HG02588 (cell line): ENCODE measurements around the gene TNFAIP1.

Experiments
- ATAC-seq: cut with Tn5 transposase; IDR thresholded peaks from one replicate; pipeline ENCODE4 v1.9.1; 2021; ENCODE audit warnings: mild to moderate bottlenecking, moderate library complexity; ENCODE audit not compliant: unreplicated experiment

Gene TNFAIP1

GRCh38 chr17:28370744-28371103, 35.2 kb downstream of the TNFAIP1 start:
- ATAC-seq, result no peak

- peak; percentile 59 for ATAC-seq
Measured at GRCh38 chr17:28371245-28372202, 36.0 kb downstream of the TNFAIP1 start, which contains the start of gene SARM1. Gene SARM1 (plus strand): TSS chr17:28371694. CDS start chr17:28372033, 339 bp downstream.

DNA sequence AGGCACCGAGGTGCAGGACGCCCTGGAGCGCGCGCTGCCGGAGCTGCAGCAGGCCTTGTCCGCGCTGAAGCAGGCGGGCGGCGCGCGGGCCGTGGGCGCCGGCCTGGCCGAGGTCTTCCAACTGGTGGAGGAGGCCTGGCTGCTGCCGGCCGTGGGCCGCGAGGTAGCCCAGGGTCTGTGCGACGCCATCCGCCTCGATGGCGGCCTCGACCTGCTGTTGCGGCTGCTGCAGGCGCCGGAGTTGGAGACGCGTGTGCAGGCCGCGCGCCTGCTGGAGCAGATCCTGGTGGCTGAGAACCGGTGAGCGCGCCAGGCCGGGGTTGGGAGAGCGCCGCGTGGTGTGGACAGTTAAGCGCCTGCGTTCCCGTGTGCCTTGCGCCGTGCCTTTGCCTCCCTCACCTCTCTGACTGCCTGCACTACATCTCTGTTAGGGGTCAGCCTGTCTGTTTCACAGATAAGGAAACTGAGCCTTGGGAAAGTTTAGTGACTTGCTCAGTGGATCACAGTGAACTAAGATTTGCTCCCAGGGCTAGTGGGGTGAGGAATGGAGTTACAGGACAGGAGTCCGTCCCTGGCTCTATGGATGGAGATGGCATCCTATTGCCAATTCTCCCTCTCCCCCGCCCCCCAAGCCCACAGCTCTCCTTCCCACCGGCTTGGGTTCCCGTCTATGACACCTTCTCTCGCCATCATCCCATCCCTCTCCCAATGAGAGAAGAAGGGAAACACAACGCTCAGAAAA, 36.8 kb downstream of the TNFAIP1 start:
- peak; percentile 20 for ATAC-seq

DNA sequence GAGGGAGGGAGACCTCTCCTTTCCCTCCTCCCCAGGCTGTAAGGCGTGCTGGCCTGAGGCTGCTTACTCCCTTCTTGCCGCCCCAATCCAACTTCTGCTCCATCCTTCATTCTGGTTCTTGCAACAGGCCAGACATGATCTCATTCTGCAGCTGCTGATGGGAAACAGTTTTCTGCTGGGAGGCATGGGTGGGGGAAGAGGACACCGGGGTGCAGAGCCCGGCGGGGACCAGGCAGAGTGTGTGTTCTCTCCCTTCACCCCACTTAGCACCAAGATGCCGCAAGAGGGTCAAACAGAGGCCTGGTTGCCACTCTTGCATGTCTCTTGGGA, 37.3 kb downstream of the TNFAIP1 start:
- no peak for ATAC-seq

- ATAC-seq, result no peak
Measured at GRCh38 chr17:28379814-28380801, 44.5 kb downstream of the TNFAIP1 start.

GRCh38 chr17:28381141-28381825, 45.7 kb downstream of the TNFAIP1 start:
- no peak for ATAC-seq

GRCh38 chr17:28384281-28385036, 48.9 kb downstream of the TNFAIP1 start:
- ATAC-seq, result peak; percentile 59

DNA sequence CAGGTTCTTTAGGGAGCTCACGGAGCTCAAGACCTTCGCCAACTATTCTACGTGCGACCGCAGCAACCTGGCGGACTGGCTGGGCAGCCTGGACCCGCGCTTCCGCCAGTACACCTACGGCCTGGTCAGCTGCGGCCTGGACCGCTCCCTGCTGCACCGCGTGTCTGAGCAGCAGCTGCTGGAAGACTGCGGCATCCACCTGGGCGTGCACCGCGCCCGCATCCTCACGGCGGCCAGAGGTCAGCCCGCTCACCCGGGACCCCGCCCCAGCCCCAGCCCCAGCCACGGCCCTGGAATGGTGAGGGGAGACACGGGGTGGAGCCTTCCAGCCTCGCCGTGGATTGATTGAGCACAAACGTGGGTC, 49.5 kb downstream of the TNFAIP1 start:
- ATAC-seq, result peak; percentile 12

- ATAC-seq, result no peak
Measured at GRCh38 chr17:28385406-28385805, 49.8 kb downstream of the TNFAIP1 start.

DNA sequence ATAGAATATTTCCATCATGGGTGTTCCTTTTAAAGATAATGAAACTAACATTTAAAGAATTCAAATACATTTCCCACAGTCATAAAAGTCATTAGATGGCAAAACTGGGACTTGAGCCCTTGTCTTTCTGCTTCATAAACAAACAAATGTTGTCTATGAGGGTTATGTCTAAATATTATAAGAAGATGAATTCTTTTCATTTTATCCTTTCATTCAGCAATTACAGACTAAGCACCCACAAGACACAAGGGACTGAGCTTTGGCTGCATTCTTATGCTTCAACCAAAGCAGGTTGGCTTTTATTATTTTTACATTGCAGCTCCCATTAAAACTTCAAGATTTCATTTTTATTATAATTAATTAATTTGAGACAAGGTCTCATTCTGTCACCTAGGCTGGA, 50.8 kb downstream of the TNFAIP1 start:
- ATAC-seq, result no peak

GRCh38 chr17:28388106-28388505, 52.5 kb downstream of the TNFAIP1 start:
- no peak for ATAC-seq

DNA sequence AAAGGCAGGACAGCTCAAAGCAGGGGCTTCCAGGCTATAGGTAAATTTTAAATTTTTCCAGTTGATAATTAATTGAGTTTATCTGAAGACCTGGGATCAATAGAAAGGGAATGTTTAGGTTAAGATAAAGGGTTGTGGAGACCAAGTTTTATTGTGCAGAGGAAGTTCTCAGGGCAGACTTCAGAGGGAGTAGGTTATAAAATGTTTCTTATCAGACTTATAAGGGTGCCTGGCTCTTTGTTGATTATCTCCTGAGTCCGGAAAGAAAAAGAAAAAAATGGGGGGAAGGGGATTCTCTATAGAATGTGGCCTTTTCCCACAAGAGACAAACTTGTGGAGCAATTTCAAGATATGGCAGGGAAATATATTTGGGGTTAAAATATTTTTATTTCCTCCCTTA, 54.6 kb downstream of the TNFAIP1 start:
- no peak for ATAC-seq

DNA sequence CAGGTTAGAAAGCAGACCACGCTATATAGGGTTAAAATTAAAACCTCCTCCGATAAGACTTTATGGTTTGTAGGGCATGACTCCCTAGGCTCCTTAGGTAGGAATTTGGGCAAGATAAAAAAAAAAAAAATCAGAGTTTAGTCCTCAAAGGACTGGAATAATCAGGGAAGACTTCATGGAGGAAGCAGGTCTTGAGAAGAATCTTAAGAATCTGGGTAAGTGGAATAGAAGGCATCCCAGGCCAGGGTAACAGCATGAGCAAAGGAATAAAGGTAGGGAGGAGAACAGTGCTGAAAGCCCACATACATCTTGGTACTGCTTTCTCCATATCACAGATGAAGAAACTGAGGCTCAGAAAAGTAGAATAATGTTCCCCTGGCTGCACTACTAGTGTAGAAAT, 55.0 kb downstream of the TNFAIP1 start:
- ATAC-seq, result no peak

DNA sequence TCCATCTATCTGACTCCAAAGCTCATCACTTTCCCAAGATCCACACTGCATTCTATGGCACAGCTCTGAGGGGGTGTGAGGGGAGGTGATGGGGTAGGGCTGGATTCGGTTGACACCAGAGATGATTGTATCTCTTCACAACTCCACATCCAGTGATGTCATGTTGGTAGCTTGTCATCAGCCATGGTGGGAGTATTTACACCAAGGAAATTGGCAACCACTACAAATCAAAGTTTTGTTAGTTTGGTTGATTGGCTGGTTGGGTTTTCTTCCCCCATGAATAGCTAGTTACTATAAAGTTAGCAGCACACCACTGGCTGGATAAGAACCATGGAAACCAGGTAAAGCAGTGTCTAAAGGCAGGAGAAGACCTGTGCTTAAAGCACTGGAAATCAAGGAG, 55.4 kb downstream of the TNFAIP1 start:
- no peak for ATAC-seq

- ATAC-seq, result no peak
Measured at GRCh38 chr17:28391401-28391800, 55.8 kb downstream of the TNFAIP1 start.

DNA sequence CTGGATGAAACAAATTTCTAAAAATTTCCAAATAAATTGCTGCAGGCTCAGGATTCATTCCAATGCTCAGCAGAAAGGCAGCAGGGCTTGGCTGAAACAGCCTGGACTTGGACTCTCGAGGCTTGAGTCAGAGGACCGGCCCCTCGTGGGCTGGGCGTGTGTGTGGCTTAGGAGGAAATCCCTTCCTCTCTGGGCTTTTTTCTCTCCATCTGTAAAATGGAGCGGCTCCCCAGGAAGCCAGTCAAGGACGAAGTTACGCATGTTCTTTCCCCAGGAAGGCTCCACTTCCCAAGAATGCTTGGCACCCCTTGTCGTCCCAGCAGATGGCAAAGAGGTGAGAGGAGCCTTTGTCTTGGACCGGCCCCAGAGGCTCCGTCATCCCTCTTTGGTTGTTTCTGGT, 56.9 kb downstream of the TNFAIP1 start:
- no peak for ATAC-seq

GRCh38 chr17:28394337-28395116, 59.0 kb downstream of the TNFAIP1 start:
- no peak for ATAC-seq

- ATAC-seq, result no peak
Measured at GRCh38 chr17:28395426-28395825, 59.9 kb downstream of the TNFAIP1 start.

- no peak for ATAC-seq
Measured at GRCh38 chr17:28395968-28396367, 60.4 kb downstream of the TNFAIP1 start.
